Mesendoderm (in vitro differentiated cells): ENCODE measurements around the gene GALNS.

Experiments
- DNase-seq: peaks from one replicate; pipeline ENCODE4 v3.0.0; 2013
- H2AK5ac ChIP-seq: 2 replicates; pipeline ENCODE4 v1.6.1; 2013; ENCODE audit warnings: low read length, inconsistent platforms
- H2BK120ac ChIP-seq: 2 replicates; pipeline ENCODE4 v1.6.1; 2013; ENCODE audit warnings: low read depth, mild to moderate bottlenecking, low read length, moderate library complexity, mixed read lengths
- H2BK15ac ChIP-seq: replicated peaks from 2 replicates; pipeline ENCODE4 v1.6.1; 2013; ENCODE audit warnings: low read depth, mild to moderate bottlenecking, moderate library complexity
- H2BK5ac ChIP-seq: 2 replicates; pipeline ENCODE4 v1.6.1; 2013; ENCODE audit warnings: low read length, inconsistent platforms
- H3K18ac ChIP-seq: 2 replicates; pipeline ENCODE4 v1.6.1; 2013; ENCODE audit warnings: mild to moderate bottlenecking, low read length, mixed read lengths
- H3K23ac ChIP-seq: one replicate; pipeline ENCODE4 v1.6.1; 2013; ENCODE audit warnings: low read length
- H3K27ac ChIP-seq: 2 replicates; pipeline ENCODE4 v1.5.1; 2013; ENCODE audit warnings: low read depth, mild to moderate bottlenecking, inconsistent platforms, low read length, moderate library complexity
- H3K27me3 ChIP-seq: 2 replicates; pipeline ENCODE4 v1.6.1; 2013; ENCODE audit warnings: low read length, control low read depth, mild to moderate bottlenecking, inconsistent platforms; ENCODE audit not compliant: insufficient read depth, poor library complexity
- H3K36me3 ChIP-seq: 2 replicates; pipeline ENCODE4 v1.6.1; 2013; ENCODE audit warnings: low read length, inconsistent platforms; ENCODE audit not compliant: control insufficient read depth, insufficient read depth
- H3K4ac ChIP-seq: one replicate; pipeline ENCODE4 v1.6.1; 2013; ENCODE audit warnings: low read depth, mild to moderate bottlenecking, low read length, moderate library complexity
- H3K4me1 ChIP-seq: 2 replicates; pipeline ENCODE4 v1.6.1; 2013; ENCODE audit warnings: low read depth, low read length, inconsistent platforms; ENCODE audit not compliant: control insufficient read depth
- H3K4me2 ChIP-seq: 2 replicates; pipeline ENCODE4 v1.6.1; 2013; ENCODE audit warnings: low read length
- H3K4me3 ChIP-seq: 2 replicates; pipeline ENCODE4 v1.5.1; 2013; ENCODE audit warnings: mild to moderate bottlenecking, low read length
- H3K56ac ChIP-seq: one replicate; pipeline ENCODE4 v1.6.1; 2013; ENCODE audit warnings: low read length
- H3K79me1 ChIP-seq: 2 replicates; pipeline ENCODE4 v1.6.1; 2013; ENCODE audit warnings: low read length, inconsistent platforms
- H3K79me2 ChIP-seq: 2 replicates; pipeline ENCODE4 v1.6.1; 2013; ENCODE audit warnings: mild to moderate bottlenecking, low read length; ENCODE audit not compliant: control insufficient read depth, insufficient read depth
- H3K9ac ChIP-seq: 2 replicates; pipeline ENCODE4 v1.6.1; 2013; ENCODE audit warnings: low read length, inconsistent platforms
- H4K5ac ChIP-seq: one replicate; pipeline ENCODE4 v1.6.1; 2013; ENCODE audit warnings: low read length
- H4K8ac ChIP-seq: one replicate; pipeline ENCODE4 v1.6.1; 2013; ENCODE audit warnings: low read depth, mild to moderate bottlenecking, control low read depth, low read length, moderate library complexity
- WGBS: extraction: QIAGEN DNeasy Blood & Tissue Kit; methylation state at CpG from one replicate; pipeline ENCODE4 v1.1.7; 2013; ENCODE audit warnings: low lambda C conversion rate, missing lambda C conversion rate; ENCODE audit not compliant: insufficient coverage; ENCODE audit errors: extremely low coverage; 5-methylcytosine and 5-hydroxymethylcytosine counted together

GALNS gene

GRCh38 chr16:88782454-88783390 is 74.0 kb downstream of the GALNS start:
- H3K23ac ChIP-seq = no peak overlapping the region
- no CpG with 5 or more reads among the region's 16 CpGs for WGBS
- no peaks in the 10 kb centered on the region for H3K36me3 ChIP-seq
- no peak for DNase-seq
- no peak overlapping the region for H2BK15ac ChIP-seq
- H3K4me2 ChIP-seq = no peak overlapping the region
- H3K27me3 ChIP-seq = no peaks in the 10 kb centered on the region
- no peak overlapping the region for H2BK120ac ChIP-seq
- no peak overlapping the region for H3K27ac ChIP-seq
- H3K4ac ChIP-seq = no peak overlapping the region
- H3K79me1 ChIP-seq = peaks cover 5% of the 10 kb centered on the region
- H3K56ac ChIP-seq = peak overlapping the region; percentile 42
- no peak overlapping the region for H2BK5ac ChIP-seq
- no peak overlapping the region for H3K9ac ChIP-seq
- no peaks in the 10 kb centered on the region for H3K4me1 ChIP-seq
- no peak overlapping the region for H4K5ac ChIP-seq
- peaks cover 29% of the 10 kb centered on the region for H3K79me2 ChIP-seq
- H3K18ac ChIP-seq = no peak overlapping the region
- no peak overlapping the region for H4K8ac ChIP-seq
- H3K4me3 ChIP-seq = no peak overlapping the region
- H2AK5ac ChIP-seq = no peak overlapping the region

DNA sequence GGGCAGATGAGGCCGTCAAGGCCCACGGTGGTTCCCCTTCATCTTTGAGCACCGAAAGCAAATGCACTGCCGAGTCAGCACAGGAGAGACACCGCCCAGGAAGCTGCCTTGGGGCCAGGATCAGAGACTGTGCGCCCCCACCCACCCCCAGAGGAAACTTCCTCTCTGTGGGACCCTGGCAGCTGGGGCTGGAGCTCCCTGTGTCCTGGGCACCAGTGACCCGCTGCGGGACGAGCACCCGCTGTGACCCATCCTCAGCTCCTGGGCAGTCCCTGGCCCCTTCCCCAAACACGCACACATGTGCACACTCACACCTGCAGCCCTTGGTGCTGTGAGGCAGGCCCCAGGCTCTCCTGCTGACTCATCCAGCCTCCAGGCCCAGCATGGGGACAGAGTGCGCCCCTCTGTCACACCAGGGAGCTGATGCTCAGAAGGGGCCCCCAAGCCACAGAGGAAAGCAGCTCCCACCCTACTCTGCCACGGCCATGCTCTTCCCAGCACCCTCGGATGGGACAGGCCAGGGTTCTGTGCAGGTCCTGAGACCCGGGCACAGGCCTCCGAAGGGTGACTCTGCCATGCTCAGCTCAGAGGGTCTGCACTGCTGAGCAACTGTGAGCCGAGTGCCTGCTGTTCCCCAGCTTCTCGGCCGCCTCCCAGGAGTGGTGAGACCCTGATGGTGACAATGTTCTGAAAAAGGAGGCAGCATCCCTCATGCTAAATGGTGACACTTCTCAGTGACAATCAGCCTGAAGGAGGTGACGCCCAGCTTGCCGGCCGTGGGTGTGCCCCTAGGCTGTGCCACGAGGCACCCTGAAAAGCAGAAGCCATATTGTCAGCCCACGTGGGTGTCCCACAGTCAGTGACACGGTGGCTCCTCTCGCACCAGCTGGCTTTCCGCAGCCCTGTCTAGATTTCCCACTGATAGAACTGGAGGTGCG is 75.3 kb downstream of the GALNS start:
- no peak for DNase-seq
- H4K8ac ChIP-seq = no peak overlapping the region
- H3K56ac ChIP-seq = peak overlapping the region; percentile 56
- no peak overlapping the region for H3K4me3 ChIP-seq
- no peak overlapping the region for H2BK15ac ChIP-seq
- H3K4me1 ChIP-seq = no peaks in the 10 kb centered on the region
- H2BK5ac ChIP-seq = no peak overlapping the region
- no peaks in the 10 kb centered on the region for H3K36me3 ChIP-seq
- WGBS = no CpG with 5 or more reads among the region's 28 CpGs
- peaks cover 29% of the 10 kb centered on the region for H3K79me2 ChIP-seq
- no peak overlapping the region for H3K23ac ChIP-seq
- no peaks in the 10 kb centered on the region for H3K27me3 ChIP-seq
- H3K9ac ChIP-seq = no peak overlapping the region
- H4K5ac ChIP-seq = no peak overlapping the region
- no peak overlapping the region for H3K4me2 ChIP-seq
- no peak overlapping the region for H3K27ac ChIP-seq
- peaks cover 5% of the 10 kb centered on the region for H3K79me1 ChIP-seq
- no peak overlapping the region for H3K4ac ChIP-seq
- H3K18ac ChIP-seq = no peak overlapping the region
- no peak overlapping the region for H2BK120ac ChIP-seq
- no peak overlapping the region for H2AK5ac ChIP-seq

DNA sequence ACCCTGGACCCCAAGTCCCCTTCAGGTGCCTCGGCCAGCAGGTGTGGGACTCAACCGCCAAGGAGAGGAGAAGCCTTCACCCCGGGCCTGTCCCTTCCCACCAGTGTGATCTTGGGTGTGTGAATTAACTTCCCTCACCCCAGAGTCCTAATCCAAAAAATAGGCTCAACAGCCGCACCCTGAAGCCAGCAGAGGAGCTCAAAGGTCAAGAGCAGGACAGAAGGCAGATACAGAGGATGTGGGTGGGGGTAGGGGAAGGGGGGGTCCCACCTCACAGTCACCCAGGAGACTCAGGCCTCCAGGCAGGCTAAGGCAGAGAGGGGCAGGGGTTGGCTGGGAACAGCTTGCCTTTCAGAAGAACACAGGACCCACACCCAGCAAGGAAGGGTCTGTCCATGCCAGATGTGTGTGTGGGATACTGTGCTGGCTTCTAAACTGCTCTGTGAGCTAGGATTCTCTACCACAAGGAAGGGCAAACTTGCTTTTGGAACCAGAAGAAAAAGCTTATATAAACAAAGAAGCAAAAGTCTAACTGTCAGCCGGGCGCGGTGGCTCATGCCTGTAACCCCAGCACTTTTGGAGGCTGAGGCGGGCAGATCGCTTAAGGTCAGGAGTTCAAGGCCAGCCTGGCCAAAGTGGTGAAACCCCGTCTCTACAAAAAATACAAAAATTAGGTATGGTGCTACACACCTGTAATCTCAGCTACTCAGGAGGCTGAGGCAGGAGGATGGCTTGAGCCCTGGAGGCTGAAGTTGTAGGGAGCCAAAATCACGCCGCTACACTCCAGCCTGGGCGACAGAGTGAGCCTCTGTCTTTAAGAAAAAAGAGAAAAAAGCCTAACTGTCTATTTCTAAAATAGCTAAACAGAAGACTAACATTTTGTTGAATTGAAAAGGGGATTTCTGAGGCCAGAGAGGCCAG is 76.3 kb downstream of the GALNS start:
- Histone ChIP-seq H3K27ac (no peak overlapping the region), H4K5ac (no peak overlapping the region), H3K4ac (no peak overlapping the region), H4K8ac (no peak overlapping the region), H3K27me3 (no peaks in the 10 kb centered on the region), H3K18ac (no peak overlapping the region), H2BK15ac (no peak overlapping the region), H3K4me1 (no peaks in the 10 kb centered on the region), H3K9ac (no peak overlapping the region), H2AK5ac (no peak overlapping the region), H3K36me3 (no peaks in the 10 kb centered on the region), H2BK120ac (no peak overlapping the region), H3K79me1 (peaks cover 5% of the 10 kb centered on the region), H3K56ac (no peak overlapping the region), H3K79me2 (peaks cover 29% of the 10 kb centered on the region), H3K4me2 (no peak overlapping the region), H3K4me3 (no peak overlapping the region), H2BK5ac (no peak overlapping the region), H3K23ac (no peak overlapping the region)
- no peak for DNase-seq
- WGBS = no CpG with 5 or more reads among the region's 13 CpGs

- Histone ChIP-seq H3K27ac (no peak overlapping the region), H4K8ac (no peak overlapping the region), H3K79me1 (peaks cover 5% of the 10 kb centered on the region), H2BK5ac (no peak overlapping the region), H3K4me1 (no peaks in the 10 kb centered on the region), H2AK5ac (no peak overlapping the region), H3K4me2 (no peak overlapping the region), H3K27me3 (no peaks in the 10 kb centered on the region), H3K9ac (no peak overlapping the region), H3K23ac (no peak overlapping the region), H3K79me2 (peaks cover 30% of the 10 kb centered on the region), H3K4me3 (no peak overlapping the region), H3K36me3 (no peaks in the 10 kb centered on the region), H4K5ac (no peak overlapping the region), H3K56ac (no peak overlapping the region), H2BK15ac (no peak overlapping the region), H2BK120ac (no peak overlapping the region), H3K18ac (no peak overlapping the region), H3K4ac (no peak overlapping the region)
- no peak for DNase-seq
- no CpG with 5 or more reads among the region's 34 CpGs for WGBS
Measured at GRCh38 chr16:88779406-88780141, 77.2 kb downstream of the GALNS start.

DNA sequence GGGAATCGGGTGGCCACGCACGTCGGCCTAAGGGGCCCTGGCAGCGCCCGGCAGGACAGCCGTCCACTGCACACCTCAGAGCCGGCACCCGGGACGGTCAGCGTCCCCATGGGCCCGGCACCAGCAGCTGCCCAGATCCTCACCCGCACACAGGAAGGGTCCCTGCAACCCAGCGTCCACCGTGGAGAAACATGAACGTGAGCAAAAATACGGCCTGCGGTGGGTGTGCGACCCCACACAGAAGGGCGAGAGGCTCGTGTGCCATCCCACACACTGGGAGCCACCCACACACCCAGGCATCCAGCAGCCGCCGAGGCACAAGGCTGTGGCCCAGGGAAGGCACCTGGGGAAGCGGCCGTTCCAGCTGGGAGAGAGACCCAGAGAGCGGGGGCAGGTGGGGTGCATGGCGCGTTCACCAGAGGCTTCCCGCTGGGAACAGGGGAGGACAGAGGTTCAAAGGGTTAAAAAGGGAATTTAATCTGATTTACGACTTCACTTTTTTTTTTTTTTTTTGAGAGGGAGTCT is 78.1 kb downstream of the GALNS start:
- no peak overlapping the region for H3K4me3 ChIP-seq
- H3K9ac ChIP-seq = no peak overlapping the region
- no CpG with 5 or more reads among the region's 30 CpGs for WGBS
- H4K8ac ChIP-seq = no peak overlapping the region
- H3K56ac ChIP-seq = no peak overlapping the region
- peaks cover 2% of the 10 kb centered on the region for H3K4me1 ChIP-seq
- DNase-seq = no peak
- no peaks in the 10 kb centered on the region for H3K36me3 ChIP-seq
- peaks cover 28% of the 10 kb centered on the region for H3K79me2 ChIP-seq
- H3K4me2 ChIP-seq = no peak overlapping the region
- H3K18ac ChIP-seq = no peak overlapping the region
- H2BK15ac ChIP-seq = no peak overlapping the region
- no peak overlapping the region for H3K27ac ChIP-seq
- H3K23ac ChIP-seq = no peak overlapping the region
- no peak overlapping the region for H3K4ac ChIP-seq
- H4K5ac ChIP-seq = no peak overlapping the region
- H2BK5ac ChIP-seq = no peak overlapping the region
- H2BK120ac ChIP-seq = no peak overlapping the region
- no peaks in the 10 kb centered on the region for H3K27me3 ChIP-seq
- no peak overlapping the region for H2AK5ac ChIP-seq
- H3K79me1 ChIP-seq = peaks cover 5% of the 10 kb centered on the region
